Loucy (cell line): Measurements from ENCODE around the gene NOX4.

Source experiments
- CTCF ChIP-seq: fragments of 200-600 bp; sonication (generic); conservative IDR thresholded peaks from 2 replicates; pipeline ENCODE4 v1.5.1; 2014; ENCODE audit warnings: mild to moderate bottlenecking, antibody characterized with exemption, low read length
- EZH2phosphoT487 ChIP-seq: fragments of 200-600 bp; IDR thresholded peaks from 2 replicates; pipeline ENCODE4 v1.6.1; 2018; ENCODE audit warnings: antibody characterized with exemption, mild to moderate bottlenecking, moderate library complexity, borderline replicate concordance

DNA sequence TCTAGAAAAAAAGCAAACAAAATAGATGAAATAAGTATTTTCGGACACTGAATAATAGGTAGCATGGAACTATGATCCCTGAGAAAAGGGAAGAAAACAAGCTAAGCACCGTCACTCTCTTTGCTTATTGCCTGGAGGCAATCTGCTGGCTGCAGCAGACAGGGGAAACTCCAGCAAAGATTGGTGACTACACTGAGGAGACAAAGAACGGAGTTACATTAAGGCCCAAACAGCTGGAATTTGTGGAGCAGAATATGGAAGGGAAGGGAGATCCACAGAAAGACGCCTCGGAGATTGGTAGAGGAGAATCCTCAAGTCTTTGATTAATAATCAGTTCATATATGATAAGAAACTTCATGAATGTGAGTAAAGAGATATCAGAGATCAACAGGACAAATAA lies 163.3 kb downstream of the NOX4 start:
- TF ChIP-seq CTCF (no peak), EZH2phosphoT487 (no peak)
